Testis (tissue), 3 donors: Measurements from ENCODE around the gene KIF17. TPM values are rescaled to one million over a fixed set of nuclear protein-coding genes. Genes with fewer than 3 reads are reported as not detected.

Source experiments
- DNase-seq: peaks from one replicate; pipeline ENCODE4 v3.0.0-alpha.2; 2019
- H3K27ac ChIP-seq, 2 donors: fragments of 200-600 bp; sonication (generic); one replicate each; pipeline ENCODE4 v1.5.1; 2019
- H3K27me3 ChIP-seq: fragments of 200-600 bp; sonication (generic); one replicate; pipeline ENCODE4 v1.5.1; 2019
- H3K36me3 ChIP-seq: fragments of 200-600 bp; sonication (generic); one replicate; pipeline ENCODE4 v1.5.1; 2017; ENCODE audit warnings: low read depth; ENCODE audit errors: missing control alignments
- H3K4me1 ChIP-seq: fragments of 200-600 bp; sonication (generic); one replicate; pipeline ENCODE4 v1.5.1; 2019
- H3K4me3 ChIP-seq, 2 donors: fragments of 200-600 bp; sonication (generic); one replicate each; pipeline ENCODE4 v1.5.1; 2017 to 2019
- H3K9me3 ChIP-seq: fragments of 200-600 bp; sonication (generic); one replicate; pipeline ENCODE4 v1.5.1; 2017
- CTCF ChIP-seq, 3 experiments: fragments of 450-650 bp in 2 of 3; fragments of 200-600 bp in 1 of 3; sonication (generic) in 1 of 3; IDR thresholded peaks; one replicate each; pipeline ENCODE4 v1.5.1; 2016 to 2019; ENCODE audit warnings: antibody characterized with exemption in 3 of 3, mild to moderate bottlenecking in 2 of 3, moderate library complexity in 1 of 3
- POLR2A ChIP-seq: fragments of 450-650 bp; IDR thresholded peaks from one replicate; pipeline ENCODE4 v1.6.1; 2017; ENCODE audit warnings: antibody characterized with exemption, mild to moderate bottlenecking, moderate library complexity
- WGBS, 2 donors: methylation state at CpG; one replicate each; pipeline ENCODE4 v1.1.5; 2018; 5-methylcytosine and 5-hydroxymethylcytosine counted together
- intact Hi-C: fragments of 100-400 bp; cut with DNase I; formaldehyde crosslinking; loops from one replicate; pipeline ENCODE4 v1.15.1; 2023; ENCODE audit warnings: low total_unique reads
- polyA plus RNA-seq: library from polyadenylated mRNA; stranded (reverse); fragments of 350-450 nt; fragmentation: Illumina TruSeq; extraction: RNeasy Lipid Tissue Mini Kit (QIAGEN cat#74804); gene quantifications from one replicate; pipeline ENCODE4 v1.2.3, GENCODE V29; 2014; ENCODE audit warnings: low read depth, low replicate concordance; ENCODE audit not compliant: insufficient read depth
- total RNA-seq, 2 donors: library from RNA; depleted of rRNA; stranded (reverse); fragments of >200 nt; gene quantifications; one replicate each; pipeline ENCODE4 v1.2.3, GENCODE V29; 2016

Gene KIF17
- total and polyA plus RNA-seq, 3 donors from 2014 or later, result 36.1 to 80.2 (median 54.1) TPM

GRCh38 chr1:20643080-20643479, 74.7 kb downstream of the KIF17 start:
- H3K9me3 ChIP-seq, result no peaks in the 10 kb centered on the region
- no peak for DNase-seq
- H3K4me1 ChIP-seq, result no peaks in the 10 kb centered on the region
- H3K27me3 ChIP-seq, result no peaks in the 10 kb centered on the region
- intact Hi-C loops, result loop anchor here (10.0 kb wide), 1 partner anchor 118 kb away; no protein-coding TSS in a partner anchor
- H3K27ac ChIP-seq, result no peak overlapping the region
- TF ChIP-seq CTCF (IDR thresholded peaks at IDR 0.05) (no peak), POLR2A (no peak)
- H3K4me3 ChIP-seq, result no peak overlapping the region
- WGBS, 2 donors, result 72 to 81% methylated on average over 6 of the region's 6 CpGs
- no peaks in the 10 kb centered on the region for H3K36me3 ChIP-seq

GRCh38 chr1:20641975-20642374, 75.8 kb downstream of the KIF17 start:
- H3K27me3 ChIP-seq, result no peaks in the 10 kb centered on the region
- intact Hi-C loops, result loop anchor here (10.0 kb wide), 1 partner anchor 117 kb away; no protein-coding TSS in a partner anchor
- H3K9me3 ChIP-seq, result no peaks in the 10 kb centered on the region
- 85% methylated on average over 4 to 10 of the region's 10 CpGs for WGBS, 2 donors
- H3K36me3 ChIP-seq, result no peaks in the 10 kb centered on the region
- H3K4me3 ChIP-seq, result no peak overlapping the region
- no peak overlapping the region for H3K27ac ChIP-seq
- no peak for TF ChIP-seq POLR2A
- DNase-seq, result no peak
- no peaks in the 10 kb centered on the region for H3K4me1 ChIP-seq

GRCh38 chr1:20640183-20640597, 77.6 kb downstream of the KIF17 start:
- peak; percentile 57 for DNase-seq
- 48 to 58% methylated on average over 6 of the region's 6 CpGs for WGBS, 2 donors
- no peaks in the 10 kb centered on the region for H3K27me3 ChIP-seq
- H3K36me3 ChIP-seq, result no peaks in the 10 kb centered on the region
- H3K4me3 ChIP-seq, result no peak overlapping the region
- no peaks in the 10 kb centered on the region for H3K4me1 ChIP-seq
- intact Hi-C loops, result loop anchor here (10.0 kb wide), 1 partner anchor 115 kb away; no protein-coding TSS in a partner anchor
- H3K9me3 ChIP-seq, result no peaks in the 10 kb centered on the region
- peak; percentile 60 to 84 (median 74) for TF ChIP-seq CTCF (IDR thresholded peaks at IDR 0.05)
- no peak for TF ChIP-seq POLR2A
- H3K27ac ChIP-seq, result no peak overlapping the region

- no peaks in the 10 kb centered on the region for H3K27me3 ChIP-seq
Measured at GRCh38 chr1:20636785-20637347, 80.9 kb downstream of the KIF17 start.

GRCh38 chr1:20634594-20635084, 83.2 kb downstream of the KIF17 start:
- no peaks in the 10 kb centered on the region for H3K36me3 ChIP-seq
- no peaks in the 10 kb centered on the region for H3K27me3 ChIP-seq
- H3K9me3 ChIP-seq, result no peaks in the 10 kb centered on the region
- peaks cover 17% of the 10 kb centered on the region for H3K4me1 ChIP-seq
- H3K4me3 ChIP-seq, result peak overlapping the region; percentile 92 to 100
- DNase-seq, result peak; percentile 32
- 8 to 27% methylated on average over 4 of the region's 4 CpGs for WGBS, 2 donors
- peak overlapping the region; percentile 4 to 92 for H3K27ac ChIP-seq
- intact Hi-C loops, result no loop called here
- TF ChIP-seq CTCF (IDR thresholded peaks at IDR 0.05), result no peak
- TF ChIP-seq POLR2A, result no peak

More at GRCh38 chr1:20636785-20637347, 80.9 kb downstream of the KIF17 start:
- 82 to 84% methylated on average over 8 of the region's 8 CpGs for WGBS, 2 donors
- no peak for DNase-seq
- Histone ChIP-seq H3K4me3 (no peak overlapping the region), H3K4me1 (peaks cover 17% of the 10 kb centered on the region), H3K9me3 (no peaks in the 10 kb centered on the region), H3K36me3 (no peaks in the 10 kb centered on the region), H3K27ac (no peak overlapping the region)
- TF ChIP-seq CTCF (IDR thresholded peaks at IDR 0.05) (no peak), POLR2A (no peak)
- intact Hi-C loops, result no loop called here
